H9 (cell line): ENCODE data around the gene CD247. TPM values are rescaled to one million over a fixed set of nuclear protein-coding genes. Genes with fewer than 3 reads are reported as not detected.

ENCODE experiments used
- DNase-seq: peaks from one replicate; pipeline ENCODE4 v3.0.0-alpha.2; 2017
- H2AFZ ChIP-seq: one replicate; pipeline ENCODE4 v1.6.1; 2013; ENCODE audit warnings: mild to moderate bottlenecking, low read length, control low read depth, moderate library complexity
- H2AK5ac ChIP-seq: 2 replicates; pipeline ENCODE4 v1.6.1; 2013; ENCODE audit warnings: low read length, control low read depth, mixed read lengths; ENCODE audit not compliant: insufficient read length
- H2BK120ac ChIP-seq: one replicate; pipeline ENCODE4 v1.6.1; 2013; ENCODE audit warnings: low read depth, mild to moderate bottlenecking, low read length, control low read depth, inconsistent platforms; ENCODE audit not compliant: poor library complexity, severe bottlenecking
- H2BK12ac ChIP-seq: 2 replicates; pipeline ENCODE4 v1.6.1; 2013; ENCODE audit warnings: low read length, control low read depth, mixed read lengths, low read depth; ENCODE audit not compliant: insufficient read length
- H2BK15ac ChIP-seq: 2 replicates; pipeline ENCODE4 v1.6.1; 2013; ENCODE audit warnings: low read depth, low read length, control low read depth
- H2BK20ac ChIP-seq: one replicate; pipeline ENCODE4 v1.6.1; 2013; ENCODE audit warnings: low read depth, mild to moderate bottlenecking, low read length, control low read depth, inconsistent platforms; ENCODE audit not compliant: poor library complexity, severe bottlenecking
- H2BK5ac ChIP-seq: 2 replicates; pipeline ENCODE4 v1.6.1; 2013; ENCODE audit warnings: low read length, control low read depth, mixed read lengths; ENCODE audit not compliant: insufficient read length
- H3K14ac ChIP-seq: 2 replicates; pipeline ENCODE4 v1.6.1; 2013; ENCODE audit warnings: low read length, control low read depth; ENCODE audit not compliant: insufficient read depth
- H3K18ac ChIP-seq: 2 replicates; pipeline ENCODE4 v1.6.1; 2013; ENCODE audit warnings: low read depth, mild to moderate bottlenecking, mixed read lengths, low read length, control low read depth; ENCODE audit not compliant: insufficient read length
- H3K23ac ChIP-seq: 2 replicates; pipeline ENCODE4 v1.6.1; 2013; ENCODE audit warnings: low read length, control low read depth, mixed read lengths, low read depth; ENCODE audit not compliant: insufficient read length
- H3K23me2 ChIP-seq: 2 replicates; pipeline ENCODE4 v1.6.1; 2013; ENCODE audit warnings: low read depth, mild to moderate bottlenecking, mixed read lengths, low read length, control low read depth; ENCODE audit not compliant: insufficient read length, poor library complexity, severe bottlenecking
- H3K27ac ChIP-seq: 2 replicates; pipeline ENCODE4 v1.5.1; 2013; ENCODE audit warnings: low read length, control low read depth, mixed read lengths, low read depth; ENCODE audit not compliant: insufficient read length
- H3K27me3 ChIP-seq: 2 replicates; pipeline ENCODE4 v1.6.1; 2013; ENCODE audit warnings: low read length, control low read depth, inconsistent platforms; ENCODE audit not compliant: insufficient read depth
- H3K4ac ChIP-seq: 2 replicates; pipeline ENCODE4 v1.6.1; 2013; ENCODE audit warnings: low read depth, mild to moderate bottlenecking, control low read depth, inconsistent platforms, low read length, moderate library complexity
- H3K4me1 ChIP-seq: 2 replicates; pipeline ENCODE4 v1.6.1; 2013; ENCODE audit warnings: low read length, control low read depth, inconsistent platforms; ENCODE audit not compliant: insufficient read depth
- H3K4me2 ChIP-seq: 2 replicates; pipeline ENCODE4 v1.6.1; 2013; ENCODE audit warnings: low read length, control low read depth, mixed read lengths; ENCODE audit not compliant: insufficient read length, insufficient read depth
- H3K56ac ChIP-seq: 2 replicates; pipeline ENCODE4 v1.6.1; 2013; ENCODE audit warnings: low read depth, mild to moderate bottlenecking, mixed read lengths, low read length, control low read depth; ENCODE audit not compliant: insufficient read length
- H3K79me1 ChIP-seq: 2 replicates; pipeline ENCODE4 v1.6.1; 2013; ENCODE audit warnings: low read depth, mild to moderate bottlenecking, moderate library complexity, low read length, control low read depth, inconsistent platforms; ENCODE audit not compliant: insufficient read depth, poor library complexity, severe bottlenecking
- H3K79me2 ChIP-seq: 2 replicates; pipeline ENCODE4 v1.6.1; 2013; ENCODE audit warnings: low read length, control low read depth, inconsistent platforms; ENCODE audit not compliant: insufficient read depth
- H3K9ac ChIP-seq: 2 replicates; pipeline ENCODE4 v1.6.1; 2013; ENCODE audit warnings: low read length, control low read depth, mixed read lengths; ENCODE audit not compliant: insufficient read length; ENCODE audit errors: extremely low read depth
- H3K9me3 ChIP-seq: one replicate; pipeline ENCODE4 v1.6.1; 2013; ENCODE audit warnings: low read depth, low read length, inconsistent platforms; ENCODE audit not compliant: control insufficient read depth
- H3T11ph ChIP-seq: one replicate; pipeline ENCODE4 v1.6.1; 2013; ENCODE audit warnings: mild to moderate bottlenecking, low read length, control low read depth, inconsistent platforms
- H4K20me1 ChIP-seq: one replicate; pipeline ENCODE4 v1.6.1; 2013; ENCODE audit not compliant: control insufficient read depth, insufficient read length, insufficient read depth
- H4K5ac ChIP-seq: 2 replicates; pipeline ENCODE4 v1.6.1; 2013; ENCODE audit warnings: low read depth, mild to moderate bottlenecking, mixed read lengths, low read length, control low read depth; ENCODE audit not compliant: insufficient read length
- H4K8ac ChIP-seq: replicated peaks from 2 replicates; pipeline ENCODE4 v1.6.1; 2013; ENCODE audit warnings: low read length, control low read depth, mixed read lengths, low read depth; ENCODE audit not compliant: insufficient read length
- H4K91ac ChIP-seq: 2 replicates; pipeline ENCODE4 v1.6.1; 2013; ENCODE audit warnings: low read depth, mild to moderate bottlenecking, moderate library complexity, mixed read lengths, low read length, control low read depth; ENCODE audit not compliant: insufficient read length
- H3K27ac Mint-ChIP-seq, 3 experiments: 2 replicates in 2 of 3; 3 replicates in 1 of 3; pipeline ENCODE4 v1.8.0; 2020 to 2021; ENCODE audit warnings: mixed read lengths in 3 of 3, mild to moderate bottlenecking in 1 of 3, moderate library complexity in 1 of 3
- H3K27me3 Mint-ChIP-seq: 2 replicates; pipeline ENCODE4 v1.8.0; 2021; ENCODE audit warnings: low read depth, mild to moderate bottlenecking, moderate library complexity, mixed read lengths
- H3K36me3 Mint-ChIP-seq, 3 experiments: 2 replicates in 2 of 3; 3 replicates in 1 of 3; pipeline ENCODE4 v1.8.0; 2020 to 2021; ENCODE audit warnings: low read depth in 3 of 3, mixed read lengths in 3 of 3; ENCODE audit not compliant: insufficient read depth in 1 of 3
- H3K4me1 Mint-ChIP-seq, 2 experiments: 2 replicates each; pipeline ENCODE4 v1.8.0; 2020; ENCODE audit warnings: mixed read lengths in 2 of 2
- H3K4me3 Mint-ChIP-seq, 2 experiments: 2 replicates in 1 of 2; 3 replicates in 1 of 2; pipeline ENCODE4 v1.8.0; 2020 to 2021; ENCODE audit warnings: mild to moderate bottlenecking in 2 of 2, mixed read lengths in 2 of 2, moderate library complexity in 1 of 2
- H3K9me3 Mint-ChIP-seq, 2 experiments: 2 replicates in 1 of 2; 3 replicates in 1 of 2; pipeline ENCODE4 v1.8.0; 2020; ENCODE audit warnings: mild to moderate bottlenecking in 2 of 2, mixed read lengths in 2 of 2, moderate library complexity in 1 of 2
- WGBS: extraction: QIAGEN DNeasy Blood & Tissue Kit; methylation state at CpG from one replicate; pipeline ENCODE4 v1.1.7; 2013; ENCODE audit warnings: missing lambda C conversion rate, low lambda C conversion rate, mixed read lengths; ENCODE audit not compliant: insufficient read length; ENCODE audit errors: extremely low coverage; 5-methylcytosine and 5-hydroxymethylcytosine counted together
- total RNA-seq: library from RNA; stranded (reverse); gene quantifications from 2 replicates; pipeline ENCODE4 v1.2.1, GENCODE V29; 2021
- TF ChIP-seq, protein P1 (sequence below): fragments of 200-600 bp; sonication (generic); conservative IDR thresholded peaks from 3 replicates; pipeline ENCODE4 v1.8.0; 2021; ENCODE audit warnings: antibody characterized with exemption, mild to moderate bottlenecking

CD247 gene
- total RNA-seq, 1 experiment from 2014 or later = 1.2 TPM

DNA sequence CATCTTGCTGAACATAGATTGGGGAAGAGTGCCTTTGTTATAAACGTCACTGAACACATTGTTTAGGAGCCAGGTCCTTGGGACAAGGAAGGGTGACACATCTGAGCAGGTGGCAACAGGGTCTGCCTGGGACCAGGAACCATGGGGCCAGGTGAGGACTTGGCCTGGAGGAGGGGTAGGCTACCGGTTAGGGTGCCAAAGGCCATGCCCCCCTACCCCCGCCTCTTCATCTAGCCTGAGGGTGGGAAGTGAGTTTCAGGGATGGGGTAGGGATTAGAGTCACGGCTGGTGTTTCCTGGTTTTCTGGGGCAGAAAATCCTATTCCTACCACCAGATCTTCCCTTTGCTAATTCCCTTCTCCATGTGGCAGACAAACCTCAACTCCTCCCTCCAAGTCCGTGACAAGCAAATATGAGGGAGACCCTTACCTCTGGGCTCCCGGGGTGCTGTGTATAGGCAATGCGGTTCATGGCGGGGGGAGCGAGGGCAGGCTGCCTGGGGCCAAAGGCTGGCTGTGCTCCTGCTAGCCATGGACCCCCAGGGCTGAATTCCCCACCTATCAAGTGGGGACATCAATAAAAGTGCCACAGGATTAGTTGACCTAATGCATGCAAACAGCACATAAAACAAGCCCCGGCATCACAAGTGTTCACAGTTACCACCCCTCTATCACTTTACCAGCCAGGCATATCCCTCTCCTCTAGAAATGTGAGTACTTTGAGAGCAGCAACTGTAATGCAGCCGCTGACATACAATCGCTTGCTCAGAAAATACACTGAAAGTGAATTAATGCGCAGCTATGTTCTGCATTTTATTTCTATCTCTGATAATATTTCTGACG, 14.5 kb downstream of the CD247 start:
- Histone ChIP-seq H3T11ph (no peak overlapping the region), H2AK5ac (no peak overlapping the region), H2BK15ac (no peak overlapping the region), H3K4me1 (peaks cover 11% of the 10 kb centered on the region; the same call in 1 of the 2 replicates), H2AFZ (no peak overlapping the region), H2BK120ac (no peak overlapping the region), H3K56ac (no peak overlapping the region), H3K9me3 (no peaks in the 10 kb centered on the region), H3K4ac (no peak overlapping the region), H3K79me2 (no peaks in the 10 kb centered on the region), H3K79me1 (no peaks in the 10 kb centered on the region), H3K4me2 (no peak overlapping the region), H2BK20ac (no peak overlapping the region), H2BK12ac (no peak overlapping the region), H3K27me3 (no peaks in the 10 kb centered on the region), H4K8ac (no peak overlapping the region), H3K27ac (no peak overlapping the region), H3K23me2 (no peaks in the 10 kb centered on the region), H2BK5ac (no peak overlapping the region), H4K20me1 (no peaks in the 10 kb centered on the region), H3K14ac (no peak overlapping the region), H3K9ac (no peak overlapping the region), H3K23ac (no peak overlapping the region), H4K5ac (no peak overlapping the region), H4K91ac (no peak overlapping the region), H3K18ac (no peak overlapping the region)
- Mint-ChIP-seq H3K4me1 (peaks cover 30 to 34% of the 10 kb centered on the region in 2 experiments), H3K4me3 (no peak overlapping the region), H3K9me3 (no peaks in the 10 kb centered on the region), H3K27ac (no peak overlapping the region), H3K27me3 (peaks cover 14% of the 10 kb centered on the region), H3K36me3 (no peaks in the 10 kb centered on the region)
- no peak for DNase-seq
- TF ChIP-seq, protein P1, sequence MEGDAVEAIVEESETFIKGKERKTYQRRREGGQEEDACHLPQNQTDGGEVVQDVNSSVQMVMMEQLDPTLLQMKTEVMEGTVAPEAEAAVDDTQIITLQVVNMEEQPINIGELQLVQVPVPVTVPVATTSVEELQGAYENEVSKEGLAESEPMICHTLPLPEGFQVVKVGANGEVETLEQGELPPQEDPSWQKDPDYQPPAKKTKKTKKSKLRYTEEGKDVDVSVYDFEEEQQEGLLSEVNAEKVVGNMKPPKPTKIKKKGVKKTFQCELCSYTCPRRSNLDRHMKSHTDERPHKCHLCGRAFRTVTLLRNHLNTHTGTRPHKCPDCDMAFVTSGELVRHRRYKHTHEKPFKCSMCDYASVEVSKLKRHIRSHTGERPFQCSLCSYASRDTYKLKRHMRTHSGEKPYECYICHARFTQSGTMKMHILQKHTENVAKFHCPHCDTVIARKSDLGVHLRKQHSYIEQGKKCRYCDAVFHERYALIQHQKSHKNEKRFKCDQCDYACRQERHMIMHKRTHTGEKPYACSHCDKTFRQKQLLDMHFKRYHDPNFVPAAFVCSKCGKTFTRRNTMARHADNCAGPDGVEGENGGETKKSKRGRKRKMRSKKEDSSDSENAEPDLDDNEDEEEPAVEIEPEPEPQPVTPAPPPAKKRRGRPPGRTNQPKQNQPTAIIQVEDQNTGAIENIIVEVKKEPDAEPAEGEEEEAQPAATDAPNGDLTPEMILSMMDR = no peak
- no CpG with 5 or more reads among the region's 14 CpGs for WGBS
